ENCODE data around the gene SPIRE2. TPM values are rescaled to one million over a fixed set of nuclear protein-coding genes. Genes with fewer than 3 reads are reported as not detected.
"Not testable (repeated sequence)": the region's sequence is repeated elsewhere in the genome, so short reads cannot be mapped to it uniquely, and the experiment has no call there.

Gene SPIRE2
- total RNA-seq, 3 donors from 2014 or later (not counting 1 experiment from before 2014, with no cell fraction given), result 4.5 to 8.7 (median 6.5) TPM

DNA sequence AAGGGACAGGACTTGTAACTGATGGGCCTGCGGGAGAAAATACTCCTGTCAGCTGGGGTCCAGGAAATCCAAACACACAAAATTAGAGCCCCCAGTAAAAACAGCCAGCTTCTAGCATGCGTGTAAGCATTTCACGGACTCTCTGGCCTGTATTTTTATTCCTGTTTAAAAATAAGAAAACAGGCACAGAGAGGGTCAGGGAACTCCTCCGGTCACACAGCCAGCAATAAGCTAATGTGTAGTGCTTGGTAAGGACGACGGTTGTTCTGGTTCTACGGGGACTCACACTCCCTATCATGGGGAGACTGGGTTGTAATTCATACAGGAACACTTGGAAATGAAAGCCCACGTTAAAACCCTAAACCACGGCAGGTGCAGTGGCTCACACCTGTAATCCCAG lies 43.6 kb downstream of the SPIRE2 start:
- DNase-seq (no peak), ATAC-seq (no peak)
- H3K27ac Mint-ChIP-seq, result peak overlapping the region in 1 of 2 donors; percentile 92
- no peaks in the 10 kb centered on the region for H3K36me3 Mint-ChIP-seq
- Histone ChIP-seq H3K36me3 (ENCODE audit: control insufficient read depth, insufficient read depth, low read length) (peaks cover 14% of the 10 kb centered on the region), H3K27me3 (ENCODE audit: control insufficient read depth, insufficient read depth, low read length) (no peaks in the 10 kb centered on the region), H3K9me3 (ENCODE audit: control insufficient read depth, insufficient read depth, low read length) (peaks cover 7% of the 10 kb centered on the region), H3K4me1 (ENCODE audit: control insufficient read depth, insufficient read depth, low read length) (peaks cover 23% of the 10 kb centered on the region), H3K4me3 (ENCODE audit: low read length) (no peak overlapping the region), H3K27ac (ENCODE audit: low read length) (no peak overlapping the region)
- peaks cover 10 to 12% of the 10 kb centered on the region in 2 donors for H3K4me1 Mint-ChIP-seq
- TF ChIP-seq, protein P1, sequence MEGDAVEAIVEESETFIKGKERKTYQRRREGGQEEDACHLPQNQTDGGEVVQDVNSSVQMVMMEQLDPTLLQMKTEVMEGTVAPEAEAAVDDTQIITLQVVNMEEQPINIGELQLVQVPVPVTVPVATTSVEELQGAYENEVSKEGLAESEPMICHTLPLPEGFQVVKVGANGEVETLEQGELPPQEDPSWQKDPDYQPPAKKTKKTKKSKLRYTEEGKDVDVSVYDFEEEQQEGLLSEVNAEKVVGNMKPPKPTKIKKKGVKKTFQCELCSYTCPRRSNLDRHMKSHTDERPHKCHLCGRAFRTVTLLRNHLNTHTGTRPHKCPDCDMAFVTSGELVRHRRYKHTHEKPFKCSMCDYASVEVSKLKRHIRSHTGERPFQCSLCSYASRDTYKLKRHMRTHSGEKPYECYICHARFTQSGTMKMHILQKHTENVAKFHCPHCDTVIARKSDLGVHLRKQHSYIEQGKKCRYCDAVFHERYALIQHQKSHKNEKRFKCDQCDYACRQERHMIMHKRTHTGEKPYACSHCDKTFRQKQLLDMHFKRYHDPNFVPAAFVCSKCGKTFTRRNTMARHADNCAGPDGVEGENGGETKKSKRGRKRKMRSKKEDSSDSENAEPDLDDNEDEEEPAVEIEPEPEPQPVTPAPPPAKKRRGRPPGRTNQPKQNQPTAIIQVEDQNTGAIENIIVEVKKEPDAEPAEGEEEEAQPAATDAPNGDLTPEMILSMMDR (IDR thresholded peaks at IDR 0.05), result no peak
- no peaks in the 10 kb centered on the region for H3K27me3 Mint-ChIP-seq (ENCODE audit: low read depth in 2 of 2)
- no peaks in the 10 kb centered on the region for H3K9me3 Mint-ChIP-seq
- H3K4me3 Mint-ChIP-seq, result no peak overlapping the region
- intact Hi-C loops (cut with micrococcal nuclease), result no loop called here
- WGBS (ENCODE audit: insufficient coverage), result 88% methylated on average over 9 of the region's 9 CpGs

DNA sequence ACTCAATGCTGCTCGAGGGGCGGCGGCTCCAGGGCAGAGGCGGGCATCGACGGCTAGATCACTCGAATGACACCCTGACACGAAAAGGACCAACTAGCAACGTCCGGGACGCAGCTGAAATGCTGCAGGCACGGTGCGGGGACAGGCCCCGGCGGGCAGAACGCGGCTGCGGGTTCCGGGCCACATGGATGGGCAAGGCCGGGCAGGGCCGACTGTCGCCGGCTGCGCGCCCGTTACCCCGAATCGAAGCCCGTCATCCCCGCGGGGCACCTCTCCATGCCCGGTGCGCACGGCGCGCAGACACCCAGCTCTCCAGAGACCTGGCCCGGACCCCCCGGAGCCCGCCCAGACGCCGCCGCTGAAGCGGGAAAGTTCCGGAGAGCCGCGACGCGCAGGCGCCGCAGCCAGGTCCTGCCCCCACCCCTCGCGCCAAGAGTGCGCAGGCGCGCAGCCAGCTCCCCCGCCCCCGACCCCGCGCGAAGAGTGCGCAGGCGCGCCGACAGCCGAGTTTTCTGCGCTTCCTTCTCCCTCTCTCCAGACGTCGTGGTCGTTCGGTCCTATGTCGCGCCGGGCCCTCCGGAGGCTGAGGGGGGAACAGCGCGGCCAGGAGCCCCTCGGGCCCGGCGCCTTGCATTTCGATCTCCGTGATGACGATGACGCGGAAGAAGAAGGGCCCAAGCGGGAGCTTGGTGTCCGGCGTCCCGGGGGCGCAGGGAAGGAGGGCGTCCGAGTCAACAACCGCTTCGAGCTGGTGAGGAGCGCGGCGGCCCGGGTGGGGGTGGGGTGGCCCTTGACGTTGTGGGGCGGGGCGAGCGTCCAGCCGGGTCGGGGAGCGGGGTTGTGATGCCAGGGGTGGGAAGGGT lies 45.1 kb downstream of the SPIRE2 start, which contains the start of gene TCF25:
TSS of gene TCF25 (plus strand) at position 484 of the 863 bp plus-strand sequence. CDS start at position 560, 76 bp downstream.
- Mint-ChIP-seq H3K27me3 (ENCODE audit: low read depth in 2 of 2) (no peaks in the 10 kb centered on the region), H3K4me3 (peak within 1 kb of the TSS; percentile 90), H3K9me3 (no peaks in the 10 kb centered on the region), H3K36me3 (no peaks in the 10 kb centered on the region), H3K27ac (peak within 1 kb of the TSS; percentile 92 to 99), H3K4me1 (peaks cover 16 to 18% of the 10 kb centered on the region in 2 donors)
- Histone ChIP-seq H3K36me3 (ENCODE audit: control insufficient read depth, insufficient read depth, low read length) (peaks cover 14% of the 10 kb centered on the region), H3K9me3 (ENCODE audit: control insufficient read depth, insufficient read depth, low read length) (no peaks in the 10 kb centered on the region), H3K27ac (ENCODE audit: low read length) (peak within 1 kb of the TSS; percentile 100), H3K4me1 (ENCODE audit: control insufficient read depth, insufficient read depth, low read length) (peaks cover 23% of the 10 kb centered on the region), H3K27me3 (ENCODE audit: control insufficient read depth, insufficient read depth, low read length) (no peaks in the 10 kb centered on the region), H3K4me3 (ENCODE audit: low read length) (peak within 1 kb of the TSS; percentile 100)
- ATAC-seq, result peak; percentile 19 to 43 (median 41)
- TF ChIP-seq, protein P1 (IDR thresholded peaks at IDR 0.05), result no peak
- DNase-seq, result peak; percentile 79 to 97
- intact Hi-C loops (cut with micrococcal nuclease), result no loop called here
- under 1% methylated on average over 104 of the region's 104 CpGs for WGBS (ENCODE audit: insufficient coverage)

DNA sequence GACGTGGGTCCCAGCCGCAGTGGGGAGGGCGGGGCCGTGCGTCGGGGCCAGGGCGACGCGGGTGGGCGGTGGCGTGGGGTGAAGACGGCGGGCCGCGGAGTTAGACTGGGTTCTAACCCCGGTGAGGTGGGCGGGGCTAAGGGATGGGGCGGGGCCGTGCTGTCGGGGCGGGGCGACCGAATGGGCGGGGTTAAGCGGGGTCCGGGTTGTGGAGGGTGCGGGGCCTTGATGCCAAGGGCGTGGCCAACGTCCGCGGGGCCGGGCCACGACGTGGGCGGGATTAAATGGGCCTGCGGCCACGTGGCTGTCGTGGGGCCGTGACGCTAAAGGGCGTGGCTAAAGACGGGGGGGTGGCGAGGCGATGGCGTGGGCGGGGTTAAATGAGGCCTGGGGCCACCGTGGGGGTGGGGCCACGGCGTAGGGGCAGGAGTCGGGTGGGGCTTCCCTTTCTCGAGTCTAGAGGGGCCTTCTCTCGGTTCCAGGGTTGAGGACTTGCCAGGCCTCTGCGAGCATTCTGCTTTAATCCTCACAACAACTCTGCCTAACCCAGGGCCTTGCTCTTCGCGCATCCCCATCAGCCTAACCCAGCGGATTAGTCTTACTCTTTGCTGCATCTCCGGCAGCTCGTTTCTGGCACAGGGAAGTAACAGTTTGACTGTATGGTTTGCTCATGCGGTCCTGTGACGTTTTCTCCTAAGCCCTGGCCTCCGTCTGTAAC lies 45.9 kb downstream of the SPIRE2 start:
- H3K9me3 Mint-ChIP-seq, result no peaks in the 10 kb centered on the region
- peak overlapping the region; percentile 100 for H3K4me3 ChIP-seq (ENCODE audit: low read length)
- intact Hi-C loops (cut with micrococcal nuclease), result no loop called here

DNA sequence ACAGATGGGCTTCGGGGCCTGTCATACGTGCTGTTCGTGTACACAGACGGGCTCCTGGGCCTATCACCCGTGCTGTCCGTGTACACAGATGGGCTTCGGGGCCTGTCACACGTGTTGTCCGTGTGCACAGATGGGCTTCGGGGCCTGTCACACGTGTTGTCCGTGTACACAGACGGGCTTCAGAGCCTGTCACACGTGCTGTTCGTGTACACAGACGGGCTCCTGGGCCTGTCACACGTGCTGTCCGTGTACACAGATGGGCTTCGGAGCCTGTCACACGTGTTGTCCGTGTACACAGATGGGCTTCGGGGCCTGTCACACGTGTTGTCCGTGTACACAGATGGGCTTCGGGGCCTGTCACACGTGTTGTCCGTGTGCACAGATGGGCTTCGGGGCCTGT lies 50.8 kb downstream of the SPIRE2 start:
- H3K9me3 Mint-ChIP-seq; intact Hi-C loops (cut with micrococcal nuclease); H3K27ac ChIP-seq (ENCODE audit: low read length); H3K4me3 Mint-ChIP-seq; DNase-seq; H3K4me3 ChIP-seq (ENCODE audit: low read length); H3K9me3 ChIP-seq (ENCODE audit: control insufficient read depth, insufficient read depth, low read length); H3K27me3 ChIP-seq (ENCODE audit: control insufficient read depth, insufficient read depth, low read length); H3K27ac Mint-ChIP-seq; H3K4me1 ChIP-seq (ENCODE audit: control insufficient read depth, insufficient read depth, low read length); H3K27me3 Mint-ChIP-seq (ENCODE audit: low read depth in 2 of 2); ATAC-seq; H3K36me3 Mint-ChIP-seq: not testable (repeated sequence)
- H3K4me1 Mint-ChIP-seq, result peaks cover 30 to 33% of the 10 kb centered on the region in 2 donors
- H3K36me3 ChIP-seq (ENCODE audit: control insufficient read depth, insufficient read depth, low read length), result peaks cover 51% of the 10 kb centered on the region
- 98% methylated on average over 24 of the region's 28 CpGs for WGBS (ENCODE audit: insufficient coverage)

More for the DNA sequence above, 45.9 kb downstream of the SPIRE2 start:
- Histone ChIP-seq H3K27ac (ENCODE audit: low read length) (peak overlapping the region; percentile 100), H3K9me3 (ENCODE audit: control insufficient read depth, insufficient read depth, low read length) (no peaks in the 10 kb centered on the region), H3K4me1 (ENCODE audit: control insufficient read depth, insufficient read depth, low read length) (peaks cover 23% of the 10 kb centered on the region), H3K27me3 (ENCODE audit: control insufficient read depth, insufficient read depth, low read length) (no peaks in the 10 kb centered on the region), H3K36me3 (ENCODE audit: control insufficient read depth, insufficient read depth, low read length) (peaks cover 20% of the 10 kb centered on the region)
- DNase-seq (peak; percentile 96 to 97), ATAC-seq (peak; percentile 79 to 93 (median 79))
- H3K27me3 Mint-ChIP-seq (ENCODE audit: low read depth in 2 of 2), result no peaks in the 10 kb centered on the region
- TF ChIP-seq, protein P1 (IDR thresholded peaks at IDR 0.05), result no peak
- no peaks in the 10 kb centered on the region for H3K36me3 Mint-ChIP-seq
- 1% methylated on average over 61 of the region's 61 CpGs for WGBS (ENCODE audit: insufficient coverage)
- peaks cover 16 to 18% of the 10 kb centered on the region in 2 donors for H3K4me1 Mint-ChIP-seq
- peak overlapping the region; percentile 92 to 99 for H3K27ac Mint-ChIP-seq
- peak overlapping the region; percentile 90 for H3K4me3 Mint-ChIP-seq
